IgD-negative memory B cell (primary cell): Measurements from ENCODE around the gene NRTN. TPM values are rescaled to one million over a fixed set of nuclear protein-coding genes. Genes with fewer than 3 reads are reported as not detected.

ENCODE experiments used
- H3K27ac Mint-ChIP-seq, 3 donors: one replicate each; pipeline ENCODE4 v1.8.0; 2020 to 2022; ENCODE audit warnings: mild to moderate bottlenecking in 3 of 3, mixed read lengths in 3 of 3, moderate library complexity in 1 of 3
- H3K27me3 Mint-ChIP-seq: one replicate; pipeline ENCODE4 v1.8.0; 2021; ENCODE audit warnings: mixed read lengths
- H3K36me3 Mint-ChIP-seq: one replicate; pipeline ENCODE4 v1.8.0; 2020; ENCODE audit warnings: mild to moderate bottlenecking, mixed read lengths
- H3K4me1 Mint-ChIP-seq, 3 donors: one replicate each; pipeline ENCODE4 v1.8.0; 2020 to 2022; ENCODE audit warnings: mixed read lengths in 3 of 3, mild to moderate bottlenecking in 1 of 3
- H3K4me3 Mint-ChIP-seq, 4 donors: one replicate each; pipeline ENCODE4 v1.8.0; 2020 to 2022; ENCODE audit warnings: mild to moderate bottlenecking in 4 of 4, mixed read lengths in 4 of 4, moderate library complexity in 3 of 4
- H3K9me3 Mint-ChIP-seq, 3 donors: one replicate each; pipeline ENCODE4 v1.8.0; 2020 to 2021; ENCODE audit warnings: mixed read lengths in 3 of 3, mild to moderate bottlenecking in 1 of 3
- polyA plus RNA-seq: library from polyadenylated mRNA; unstranded; fragments of 300-500 nt; fragmentation: Illumina TruSeq; gene quantifications from one replicate; pipeline ENCODE4 v1.2.3, GENCODE V29; 2021

The NRTN gene
- polyA plus RNA-seq, 1 donor from 2014 or later: not detected

- H3K27ac Mint-ChIP-seq: peak overlapping the region in 1 of 3 donors; percentile 74
- H3K4me1 Mint-ChIP-seq: peaks cover 0 to 5% (median 4%) of the 10 kb centered on the region in 3 donors
- H3K27me3 Mint-ChIP-seq: peaks cover 39% of the 10 kb centered on the region
- no peaks in the 10 kb centered on the region for H3K9me3 Mint-ChIP-seq
- H3K36me3 Mint-ChIP-seq: no peaks in the 10 kb centered on the region
- no peak overlapping the region for H3K4me3 Mint-ChIP-seq
These were observed 4.3 kb upstream of the NRTN start for GRCh38 chr19:5800361-5801270.

GRCh38 chr19:5801796-5802619 lies 2.9 kb upstream of the NRTN start:
- Mint-ChIP-seq H3K27ac (no peak overlapping the region), H3K27me3 (peaks cover 39% of the 10 kb centered on the region), H3K36me3 (no peaks in the 10 kb centered on the region), H3K4me1 (peaks cover 0 to 5% (median 4%) of the 10 kb centered on the region in 3 donors), H3K4me3 (peak overlapping the region in 1 of 4 donors; percentile 33), H3K9me3 (no peaks in the 10 kb centered on the region)

- Mint-ChIP-seq H3K27me3 (peaks cover 39% of the 10 kb centered on the region), H3K36me3 (no peaks in the 10 kb centered on the region), H3K9me3 (no peaks in the 10 kb centered on the region), H3K4me3 (peak overlapping the region in 1 of 4 donors; percentile 73), H3K27ac (peak overlapping the region in 1 of 3 donors; percentile 85), H3K4me1 (peaks cover 0 to 5% (median 4%) of the 10 kb centered on the region in 3 donors)
These were observed 1.5 kb upstream of the NRTN start for GRCh38 chr19:5803441-5803751.

GRCh38 chr19:5803752-5804515 lies 933 bp upstream of the NRTN start:
- H3K27me3 Mint-ChIP-seq: peaks cover 36% of the 10 kb centered on the region
- no peaks in the 10 kb centered on the region for H3K36me3 Mint-ChIP-seq
- no peaks in the 10 kb centered on the region for H3K9me3 Mint-ChIP-seq
- peak overlapping the region in 2 of 4 donors; percentile 79 to 80 for H3K4me3 Mint-ChIP-seq
- H3K27ac Mint-ChIP-seq: peak overlapping the region; percentile 13 to 85 (median 73)
- H3K4me1 Mint-ChIP-seq: peaks cover 0 to 5% (median 4%) of the 10 kb centered on the region in 3 donors

- H3K27me3 Mint-ChIP-seq: peaks cover 30% of the 10 kb centered on the region
- H3K9me3 Mint-ChIP-seq: no peaks in the 10 kb centered on the region
- no peak overlapping the region for H3K27ac Mint-ChIP-seq
- peaks cover 0 to 5% (median 4%) of the 10 kb centered on the region in 3 donors for H3K4me1 Mint-ChIP-seq
- peak overlapping the region in 2 of 4 donors; percentile 49 to 84 for H3K4me3 Mint-ChIP-seq
- no peaks in the 10 kb centered on the region for H3K36me3 Mint-ChIP-seq
These were observed 730 bp downstream of the NRTN start for GRCh38 chr19:5805462-5806132.

GRCh38 chr19:5806133-5806489 lies 1.2 kb downstream of the NRTN start:
- Mint-ChIP-seq H3K4me1 (peaks cover 0 to 5% (median 4%) of the 10 kb centered on the region in 3 donors), H3K36me3 (no peaks in the 10 kb centered on the region), H3K4me3 (no peak overlapping the region), H3K27ac (no peak overlapping the region), H3K9me3 (no peaks in the 10 kb centered on the region), H3K27me3 (peaks cover 27% of the 10 kb centered on the region)

- H3K4me1 Mint-ChIP-seq: peaks cover 0 to 5% (median 3%) of the 10 kb centered on the region in 3 donors
- peak overlapping the region in 1 of 4 donors; percentile 8 for H3K4me3 Mint-ChIP-seq
- H3K9me3 Mint-ChIP-seq: no peaks in the 10 kb centered on the region
- no peaks in the 10 kb centered on the region for H3K36me3 Mint-ChIP-seq
- no peak overlapping the region for H3K27ac Mint-ChIP-seq
- peaks cover 22% of the 10 kb centered on the region for H3K27me3 Mint-ChIP-seq
These were observed 2.0 kb downstream of the NRTN start for GRCh38 chr19:5806905-5807304.

- Mint-ChIP-seq H3K4me1 (peaks cover 0 to 4% (median 2%) of the 10 kb centered on the region in 3 donors), H3K4me3 (no peak overlapping the region), H3K27ac (peak overlapping the region in 1 of 3 donors; percentile 17), H3K36me3 (no peaks in the 10 kb centered on the region), H3K9me3 (no peaks in the 10 kb centered on the region), H3K27me3 (peaks cover 13% of the 10 kb centered on the region)
These were observed 3.4 kb downstream of the NRTN start for GRCh38 chr19:5808120-5808816.

GRCh38 chr19:5809053-5809452 lies 4.2 kb downstream of the NRTN start:
- Mint-ChIP-seq H3K36me3 (no peaks in the 10 kb centered on the region), H3K9me3 (no peaks in the 10 kb centered on the region), H3K4me1 (no peaks in the 10 kb centered on the region), H3K27ac (peak overlapping the region in 2 of 3 donors; percentile 56 to 81), H3K27me3 (peaks cover 7% of the 10 kb centered on the region), H3K4me3 (no peak overlapping the region)

GRCh38 chr19:5809469-5809868 lies 4.6 kb downstream of the NRTN start:
- Mint-ChIP-seq H3K36me3 (no peaks in the 10 kb centered on the region), H3K4me1 (no peaks in the 10 kb centered on the region), H3K4me3 (no peak overlapping the region), H3K9me3 (no peaks in the 10 kb centered on the region), H3K27ac (peak overlapping the region in 1 of 3 donors; percentile 56), H3K27me3 (peaks cover 3% of the 10 kb centered on the region)

- Mint-ChIP-seq H3K27me3 (no peaks in the 10 kb centered on the region), H3K36me3 (no peaks in the 10 kb centered on the region), H3K27ac (no peak overlapping the region), H3K4me3 (no peak overlapping the region), H3K9me3 (no peaks in the 10 kb centered on the region), H3K4me1 (no peaks in the 10 kb centered on the region)
These were observed 6.2 kb downstream of the NRTN start for GRCh38 chr19:5811117-5811516.

GRCh38 chr19:5814123-5814851 lies 9.4 kb downstream of the NRTN start:
- H3K27me3 Mint-ChIP-seq: peaks cover 4% of the 10 kb centered on the region
- no peaks in the 10 kb centered on the region for H3K36me3 Mint-ChIP-seq
- H3K4me3 Mint-ChIP-seq: no peak overlapping the region
- H3K4me1 Mint-ChIP-seq: no peaks in the 10 kb centered on the region
- H3K27ac Mint-ChIP-seq: no peak overlapping the region
- no peaks in the 10 kb centered on the region for H3K9me3 Mint-ChIP-seq

GRCh38 chr19:5814852-5815246 lies 10.0 kb downstream of the NRTN start:
- Mint-ChIP-seq H3K27ac (no peak overlapping the region), H3K9me3 (no peaks in the 10 kb centered on the region), H3K4me3 (no peak overlapping the region), H3K27me3 (peaks cover 4% of the 10 kb centered on the region), H3K4me1 (peaks cover 0 to 1% (median 0%) of the 10 kb centered on the region in 3 donors), H3K36me3 (no peaks in the 10 kb centered on the region)
